Measurements from ENCODE around the gene NDUFS2.

GRCh38 chr1:161225178-161225533 lies 23.0 kb downstream of the NDUFS2 start:
- no peak for TF ChIP-seq CTCF (IDR thresholded peaks at IDR 0.05)
- no peak for TF ChIP-seq POLR2AphosphoS5 (IDR thresholded peaks at IDR 0.05; ENCODE audit: low read depth, low read length)
- TF ChIP-seq REST (IDR thresholded peaks at IDR 0.05; ENCODE audit: insufficient read depth in 1 of 2, low read depth in 2 of 2, low read length in 1 of 2): no peak
- no peak for TF ChIP-seq SIN3A (IDR thresholded peaks at IDR 0.05; ENCODE audit: borderline replicate concordance, insufficient read depth, low read depth, low read length)
- TF ChIP-seq TCF7L2 (IDR thresholded peaks at IDR 0.05; ENCODE audit: low read depth, low read length): no peak
